Vagina (tissue), 2 donors: ENCODE measurements around the gene BEND4.

Experiments used
- CTCF ChIP-seq, 3 experiments: fragments of 450-650 bp in 2 of 3; fragments of 200-600 bp in 1 of 3; sonication (generic) in 1 of 3; IDR thresholded peaks; one replicate each; pipeline ENCODE4 v1.5.1; 2017 to 2019; ENCODE audit warnings: antibody characterized with exemption in 3 of 3, mild to moderate bottlenecking in 2 of 3, moderate library complexity in 2 of 3
- POLR2A ChIP-seq, 2 donors: fragments of 450-650 bp; IDR thresholded peaks; one replicate each; pipeline ENCODE4 v1.6.1; 2017; ENCODE audit warnings: antibody characterized with exemption in 2 of 2, mild to moderate bottlenecking in 2 of 2, moderate library complexity in 2 of 2
- POLR2AphosphoS5 ChIP-seq, 2 donors: sonication (generic); formaldehyde crosslinking; IDR thresholded peaks; one replicate each; pipeline ENCODE4 v1.9.0; 2017; ENCODE audit warnings: antibody characterized with exemption in 2 of 2, mild to moderate bottlenecking in 2 of 2, low read depth in 1 of 2; ENCODE audit not compliant: insufficient read depth in 1 of 2

- no peak for TF ChIP-seq POLR2AphosphoS5 (IDR thresholded peaks at IDR 0.05; ENCODE audit: insufficient read depth in 1 of 2, low read depth in 1 of 2)
- TF ChIP-seq CTCF (IDR thresholded peaks at IDR 0.05), result no peak
- no peak for TF ChIP-seq POLR2A (IDR thresholded peaks at IDR 0.05)
Observed at GRCh38 chr4:42070463-42070862, 82.0 kb downstream of the BEND4 start.
